AG04449 (cell line): ENCODE measurements around the gene SUSD5.
"Not testable (repeated sequence)": the region's sequence is repeated elsewhere in the genome, so short reads cannot be mapped to it uniquely, and the experiment has no call there.

Experiments used
- CTCF ChIA-PET: fragments of 350-600 bp; formaldehyde crosslinking; extraction: SDS; loops from one replicate; lab custom pipeline; 2021; ENCODE audit warnings: antibody characterized with exemption; lab: Yijun Ruan, JAX
- POLR2A ChIA-PET: fragments of 400-600, 350-600 bp; formaldehyde crosslinking; extraction: SDS; loops from one replicate; lab custom pipeline; 2020; ENCODE audit warnings: antibody characterized with exemption, inconsistent platforms; lab: Yijun Ruan, JAX
- DNase-seq: peaks from one replicate; pipeline ENCODE4 v3.0.0-alpha.2; 2010; ENCODE audit warnings: low read depth, low spot score
- H3K4me3 ChIP-seq: 2 replicates; pipeline ENCODE4 v1.5.1; 2011; ENCODE audit warnings: low read depth, mild to moderate bottlenecking, control low read depth, low read length
- TF ChIP-seq, protein P1 (sequence below): IDR thresholded peaks from one replicate; pipeline ENCODE4 v1.5.1; 2011; ENCODE audit warnings: mild to moderate bottlenecking, moderate library complexity, low read length, control low read depth, inconsistent platforms; ENCODE audit not compliant: insufficient read depth; ENCODE audit errors: missing control alignments

SUSD5 gene

DNA sequence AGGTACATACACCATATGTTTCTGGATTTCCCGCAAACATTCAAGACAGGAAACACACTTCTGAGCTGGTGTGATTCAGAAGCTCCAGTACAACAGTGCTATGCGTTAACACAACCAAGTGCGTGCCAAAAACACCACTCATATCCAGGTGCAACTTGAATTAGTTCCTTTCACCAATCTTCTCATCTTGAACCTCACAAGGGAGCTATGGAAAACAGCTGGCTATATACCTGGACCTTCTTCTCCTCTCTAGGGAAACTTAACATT, 31.3 kb downstream of the SUSD5 start:
- H3K4me3 ChIP-seq = no peak overlapping the region
- ChIA-PET CTCF (interaction anchor here (1.1 kb wide), 1 partner anchor 10 kb away, joined by 3 read pairs; no protein-coding TSS in a partner anchor), POLR2A (no interaction called here)
- TF ChIP-seq, protein P1, sequence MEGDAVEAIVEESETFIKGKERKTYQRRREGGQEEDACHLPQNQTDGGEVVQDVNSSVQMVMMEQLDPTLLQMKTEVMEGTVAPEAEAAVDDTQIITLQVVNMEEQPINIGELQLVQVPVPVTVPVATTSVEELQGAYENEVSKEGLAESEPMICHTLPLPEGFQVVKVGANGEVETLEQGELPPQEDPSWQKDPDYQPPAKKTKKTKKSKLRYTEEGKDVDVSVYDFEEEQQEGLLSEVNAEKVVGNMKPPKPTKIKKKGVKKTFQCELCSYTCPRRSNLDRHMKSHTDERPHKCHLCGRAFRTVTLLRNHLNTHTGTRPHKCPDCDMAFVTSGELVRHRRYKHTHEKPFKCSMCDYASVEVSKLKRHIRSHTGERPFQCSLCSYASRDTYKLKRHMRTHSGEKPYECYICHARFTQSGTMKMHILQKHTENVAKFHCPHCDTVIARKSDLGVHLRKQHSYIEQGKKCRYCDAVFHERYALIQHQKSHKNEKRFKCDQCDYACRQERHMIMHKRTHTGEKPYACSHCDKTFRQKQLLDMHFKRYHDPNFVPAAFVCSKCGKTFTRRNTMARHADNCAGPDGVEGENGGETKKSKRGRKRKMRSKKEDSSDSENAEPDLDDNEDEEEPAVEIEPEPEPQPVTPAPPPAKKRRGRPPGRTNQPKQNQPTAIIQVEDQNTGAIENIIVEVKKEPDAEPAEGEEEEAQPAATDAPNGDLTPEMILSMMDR = no peak
- DNase-seq = no peak

DNA sequence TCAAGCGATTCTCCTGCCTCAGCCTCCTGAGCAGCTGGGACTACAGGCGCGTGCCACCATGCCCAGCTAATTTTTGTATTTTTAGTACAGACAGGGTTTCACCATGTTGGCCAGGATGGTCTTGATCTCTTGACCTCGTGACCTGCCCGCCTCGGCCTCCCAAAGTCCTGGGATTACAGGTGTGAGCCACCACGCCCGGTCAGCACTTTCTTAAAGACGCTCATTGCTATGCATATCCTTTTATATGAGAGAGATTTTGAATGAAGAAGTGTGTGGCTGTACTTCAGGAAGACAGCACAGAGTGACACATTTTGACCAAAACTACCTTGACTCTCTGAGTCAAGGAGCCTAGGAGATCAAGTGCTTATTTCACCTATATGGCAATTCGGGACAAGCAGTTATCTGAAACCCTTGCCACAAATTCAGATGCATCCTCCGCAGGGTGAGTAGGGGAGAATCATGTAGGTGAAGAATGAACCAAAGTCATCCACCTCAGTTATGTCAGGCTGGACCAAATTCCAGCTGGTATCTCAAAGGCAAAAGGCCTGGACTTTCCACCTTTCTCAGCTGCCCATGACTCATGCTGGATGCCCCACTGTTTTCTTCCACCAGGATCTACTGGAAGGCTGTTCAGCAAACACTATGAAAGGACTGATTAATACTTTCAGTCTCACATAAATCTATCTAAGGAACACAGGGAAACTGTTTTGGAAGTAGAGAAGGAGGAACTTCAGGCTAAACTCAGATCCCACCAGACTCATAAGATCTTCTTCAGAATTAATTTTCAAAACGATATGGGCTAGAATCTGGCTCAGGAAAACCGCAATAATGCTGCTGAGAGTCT, 31.9 kb downstream of the SUSD5 start:
- H3K4me3 ChIP-seq = no peak overlapping the region
- CTCF ChIA-PET = no interaction called here
- TF ChIP-seq, protein P1 = no peak
- DNase-seq = no peak
- POLR2A ChIA-PET = no interaction called here

- TF ChIP-seq, protein P1 = no peak
- no peak overlapping the region for H3K4me3 ChIP-seq
- no peak for DNase-seq
- CTCF ChIA-PET = interaction anchor here (1.0 kb wide), 1 partner anchor 188 kb away, joined by 5 read pairs; no protein-coding TSS in a partner anchor
- POLR2A ChIA-PET = no interaction called here
Measured at GRCh38 chr3:33184863-33185262, 33.7 kb downstream of the SUSD5 start.

- CTCF ChIA-PET, DNase-seq, POLR2A ChIA-PET, H3K4me3 ChIP-seq: not testable (repeated sequence)
Measured at GRCh38 chr3:33181641-33182040, 37.0 kb downstream of the SUSD5 start.

GRCh38 chr3:33181229-33181628, 37.4 kb downstream of the SUSD5 start:
- H3K4me3 ChIP-seq = no peak overlapping the region
- CTCF ChIA-PET = no interaction called here
- TF ChIP-seq, protein P1 = no peak
- no peak for DNase-seq
- POLR2A ChIA-PET = no interaction called here

GRCh38 chr3:33179132-33179531, 39.5 kb downstream of the SUSD5 start:
- TF ChIP-seq, protein P1 = no peak
- ChIA-PET POLR2A (no interaction called here), CTCF (interaction anchor here (1.3 to 1.7 kb wide), 2 partner anchors 47 to 194 kb away, joined by 3 to 4 read pairs; no protein-coding TSS in a partner anchor)
- DNase-seq = no peak
- H3K4me3 ChIP-seq = no peak overlapping the region
